ENCODE results near the gene KCTD8. TPM values are rescaled to one million over a fixed set of nuclear protein-coding genes. Genes with fewer than 3 reads are reported as not detected.

KCTD8 gene
- total RNA-seq, 2 experiments from 2014 or later: not detected

GRCh38 chr4:44210750-44211149, 237.9 kb downstream of the KCTD8 start:
- no peak overlapping the region for H3K27ac Mint-ChIP-seq
- intact Hi-C loops (cut with micrococcal nuclease): no loop called here
- CTCF ChIA-PET: no interaction called here

GRCh38 chr4:44196796-44197195, 251.8 kb downstream of the KCTD8 start:
- Mint-ChIP-seq H3K9me3 (peaks cover 18% of the 10 kb centered on the region), H3K36me3 (ENCODE audit: low read depth) (no peaks in the 10 kb centered on the region), H3K27ac (no peak overlapping the region), H3K4me1 (ENCODE audit: low read depth) (no peaks in the 10 kb centered on the region), H3K4me3 (no peak overlapping the region), H3K27me3 (no peaks in the 10 kb centered on the region)
- no peak for ATAC-seq
- POLR2A ChIA-PET: no interaction called here
- no peak for DNase-seq
- no peak for TF ChIP-seq CTCF (IDR thresholded peaks at IDR 0.05)
- CTCF ChIA-PET: no interaction called here
- intact Hi-C loops (cut with micrococcal nuclease): no loop called here

More at GRCh38 chr4:44210750-44211149, 237.9 kb downstream of the KCTD8 start:
- H3K9me3 Mint-ChIP-seq: no peaks in the 10 kb centered on the region
- no peak for TF ChIP-seq CTCF (IDR thresholded peaks at IDR 0.05)
- no peaks in the 10 kb centered on the region for H3K36me3 Mint-ChIP-seq (ENCODE audit: low read depth)
- no peaks in the 10 kb centered on the region for H3K4me1 Mint-ChIP-seq (ENCODE audit: low read depth)
- ATAC-seq (no peak), DNase-seq (no peak)
- POLR2A ChIA-PET: no interaction called here
- H3K4me3 Mint-ChIP-seq: no peak overlapping the region
- H3K27me3 Mint-ChIP-seq: no peaks in the 10 kb centered on the region

- H3K27me3 Mint-ChIP-seq: no peaks in the 10 kb centered on the region
- no peak for ATAC-seq
- CTCF ChIA-PET: no interaction called here
- intact Hi-C loops (cut with micrococcal nuclease): no loop called here
- H3K27ac Mint-ChIP-seq: no peak overlapping the region
- no peak for TF ChIP-seq CTCF (IDR thresholded peaks at IDR 0.05)
- POLR2A ChIA-PET: no interaction called here
- H3K4me3 Mint-ChIP-seq: no peak overlapping the region
- H3K9me3 Mint-ChIP-seq: peaks cover 14% of the 10 kb centered on the region
- no peaks in the 10 kb centered on the region for H3K4me1 Mint-ChIP-seq (ENCODE audit: low read depth)
- no peaks in the 10 kb centered on the region for H3K36me3 Mint-ChIP-seq (ENCODE audit: low read depth)
- no peak for DNase-seq
Observed at GRCh38 chr4:44194365-44194764, 254.2 kb downstream of the KCTD8 start.

- no peaks in the 10 kb centered on the region for H3K4me1 Mint-ChIP-seq (ENCODE audit: low read depth)
- POLR2A ChIA-PET: no interaction called here
Observed at GRCh38 chr4:44186850-44187246, 261.8 kb downstream of the KCTD8 start.

More at GRCh38 chr4:44186850-44187246, 261.8 kb downstream of the KCTD8 start:
- Mint-ChIP-seq H3K36me3 (ENCODE audit: low read depth) (no peaks in the 10 kb centered on the region), H3K27me3 (no peaks in the 10 kb centered on the region), H3K27ac (no peak overlapping the region), H3K9me3 (peaks cover 4% of the 10 kb centered on the region), H3K4me3 (no peak overlapping the region)
- ATAC-seq (no peak), DNase-seq (no peak)
- CTCF ChIA-PET: no interaction called here
- TF ChIP-seq CTCF (IDR thresholded peaks at IDR 0.05): no peak
- intact Hi-C loops (cut with micrococcal nuclease): no loop called here

Measured in activated CD8-positive, alpha-beta T cell treated with anti-CD3 and anti-CD28 coated beads for 36 hours (primary cell).